K562 (cell line): ENCODE data around the gene ULK1. TPM values are rescaled to one million over a fixed set of nuclear protein-coding genes. Genes with fewer than 3 reads are reported as not detected.

ENCODE experiments used
- ATAC-seq: fragments of 200-7000 bp; cut with Tn5 transposase; 3 replicates; pipeline ENCODE4 v1.9.1; 2020; ENCODE audit warnings: moderate library complexity
- BruUV-seq: library from RNA; stranded (reverse); fragments of 400-500 nt; replicated peaks from 2 replicates; lab custom pipeline; 2021; lab: Mats Ljungman, UMichigan
- CTCF ChIA-PET: fragments of 300-600 bp; formaldehyde crosslinking; extraction: SDS; loops from one replicate; lab custom pipeline; 2021; ENCODE audit warnings: low intra/inter-chr PET ratio; lab: Yijun Ruan, JAX
- POLR2A ChIA-PET: fragments of 300-600, 350-650 bp; sonication (Branson Sonifier 250); formaldehyde crosslinking; extraction: SDS; loops from one replicate; lab custom pipeline; 2021; ENCODE audit warnings: antibody characterized with exemption, inconsistent platforms; lab: Yijun Ruan, JAX
- DNase-seq, 4 experiments: peaks; one replicate each; pipeline versions ENCODE4 v3.0.0 to v3.0.0-alpha.2; 2011 to 2018; ENCODE audit warnings: low spot score in 3 of 4, mixed read lengths in 3 of 4; ENCODE audit errors: extremely low read depth in 1 of 4
- FAIRE-seq: peaks from 2 replicates; lab custom pipeline; 2011; peaks lifted over from hg19 to GRCh38; lab: Jason Lieb, UNC
- H2AFZ ChIP-seq: 2 replicates; pipeline ENCODE4 v1.6.0; 2011; ENCODE audit warnings: low read depth, low read length, control low read depth, inconsistent platforms
- H3K27ac ChIP-seq: fragments of 200-600 bp; 3 replicates; pipeline ENCODE4 v1.8.0; 2011; ENCODE audit warnings: low read depth, mild to moderate bottlenecking, control low read depth, inconsistent platforms, low read length, moderate library complexity, mixed read lengths; ENCODE audit errors: extremely low read depth
- H3K27me3 ChIP-seq, 2 experiments: fragments of 300-600 bp in 1 of 2; 2 replicates in 1 of 2; 3 replicates in 1 of 2; pipeline versions ENCODE4 v1.6.0 to v1.8.0; 2011; ENCODE audit warnings: inconsistent platforms in 2 of 2, low read length in 2 of 2, mild to moderate bottlenecking in 1 of 2, mixed read lengths in 1 of 2, moderate library complexity in 1 of 2; ENCODE audit not compliant: control insufficient read depth in 2 of 2, insufficient read depth in 2 of 2
- H3K36me3 ChIP-seq: fragments of 300-600 bp; 3 replicates; pipeline ENCODE4 v1.8.0; 2011; ENCODE audit warnings: mild to moderate bottlenecking, low read length, inconsistent platforms; ENCODE audit not compliant: control insufficient read depth, insufficient read depth
- H3K4me1 ChIP-seq, 2 experiments: fragments of 200-600 bp in 1 of 2; replicated peaks in 1 of 2; 2 replicates in 1 of 2; 3 replicates in 1 of 2; pipeline versions ENCODE4 v1.5.1 to v1.8.0; 2011; ENCODE audit warnings: inconsistent platforms in 2 of 2, low read length in 2 of 2, mild to moderate bottlenecking in 1 of 2, mixed read lengths in 1 of 2, moderate library complexity in 1 of 2; ENCODE audit not compliant: control insufficient read depth in 2 of 2, insufficient read depth in 2 of 2
- H3K4me2 ChIP-seq: 2 replicates; pipeline ENCODE4 v1.6.1; 2011; ENCODE audit warnings: low read length, control low read depth, inconsistent platforms, mixed read lengths; ENCODE audit not compliant: insufficient read depth
- H3K4me3 ChIP-seq: fragments of 200-600 bp; sonication (generic), shearing (Covaris generic); 2 replicates; pipeline ENCODE4 v1.5.1; 2016; ENCODE audit warnings: control low read depth, inconsistent platforms
- H3K79me2 ChIP-seq: fragments of 200-600 bp; 3 replicates; pipeline ENCODE4 v1.8.0; 2011; ENCODE audit warnings: low read length, inconsistent platforms; ENCODE audit not compliant: control insufficient read depth, insufficient read depth
- H3K9ac ChIP-seq, 2 experiments: 2 replicates each; pipeline versions ENCODE4 v1.6.0 to v1.6.1; 2011; ENCODE audit warnings: low read depth in 2 of 2, low read length in 2 of 2, control low read depth in 1 of 2, inconsistent platforms in 1 of 2, mild to moderate bottlenecking in 1 of 2, mixed read lengths in 1 of 2; ENCODE audit not compliant: insufficient read depth in 1 of 2
- H3K9me1 ChIP-seq: one replicate; pipeline ENCODE4 v1.6.0; 2011; ENCODE audit warnings: inconsistent platforms, mild to moderate bottlenecking, low read length, moderate library complexity; ENCODE audit not compliant: control insufficient read depth, insufficient read depth
- H3K9me3 ChIP-seq: replicated peaks from 2 replicates; pipeline ENCODE4 v1.5.1; 2011; ENCODE audit warnings: low read depth, low read length, inconsistent platforms; ENCODE audit not compliant: control insufficient read depth, insufficient read depth
- H4K20me1 ChIP-seq: replicated peaks from 2 replicates; pipeline ENCODE4 v1.6.1; 2011; ENCODE audit warnings: low read length, inconsistent platforms, mixed read lengths; ENCODE audit not compliant: control insufficient read depth, insufficient read depth
- CREBBP ChIP-seq: IDR thresholded peaks from one replicate; pipeline ENCODE4 v1.6.1; 2012; ENCODE audit warnings: low read depth, mild to moderate bottlenecking, control low read depth, inconsistent platforms, low read length
- FOXO4 ChIP-seq: fragments of 450-650 bp; formaldehyde crosslinking; IDR thresholded peaks from 2 replicates; pipeline ENCODE4 v1.4.0; 2020; ENCODE audit warnings: mild to moderate bottlenecking, moderate library complexity
- KAT7 ChIP-seq: sonication (generic); formaldehyde crosslinking; IDR thresholded peaks from 2 replicates; pipeline ENCODE4 v1.8.0; 2022; ENCODE audit warnings: missing genetic modification reagents, mild to moderate bottlenecking, borderline replicate concordance
- MCM3 ChIP-seq: fragments of 450-650 bp; IDR thresholded peaks from 2 replicates; pipeline ENCODE4 v1.6.1; 2016
- NFE2 ChIP-seq: IDR thresholded peaks from 2 replicates; pipeline ENCODE4 v1.6.1; 2014; ENCODE audit warnings: antibody characterized with exemption, low read depth
- NFYB ChIP-seq: IDR thresholded peaks from 2 replicates; pipeline ENCODE4 v1.6.1; 2011; ENCODE audit warnings: mild to moderate bottlenecking, moderate library complexity; ENCODE audit not compliant: insufficient read length; ENCODE audit errors: extremely low read depth
- NR1H2 ChIP-seq: sonication (generic); formaldehyde crosslinking; IDR thresholded peaks from 2 replicates; pipeline ENCODE4 v1.4.0; 2020; ENCODE audit warnings: mild to moderate bottlenecking, missing genetic modification reagents
- POLR3G ChIP-seq: IDR thresholded peaks from 2 replicates; pipeline ENCODE4 v1.6.1; 2011; ENCODE audit not compliant: insufficient read length, insufficient replicate concordance; ENCODE audit errors: extremely low read depth
- RB1 ChIP-seq: fragments of 450-650 bp; IDR thresholded peaks from 2 replicates; pipeline ENCODE4 v1.6.1; 2017; ENCODE audit warnings: low read depth, mild to moderate bottlenecking
- SP2 ChIP-seq: IDR thresholded peaks from 2 replicates; pipeline ENCODE4 v1.6.1; 2011; ENCODE audit warnings: mild to moderate bottlenecking, low read depth, low read length, moderate library complexity; ENCODE audit not compliant: poor library complexity, severe bottlenecking; ENCODE audit errors: extremely low read depth
- SRSF3 ChIP-seq: fragments of 200-400 bp; formaldehyde crosslinking; IDR thresholded peaks from 2 replicates; pipeline ENCODE4 v1.6.1; 2016; ENCODE audit warnings: mild to moderate bottlenecking, low read length, moderate library complexity; ENCODE audit not compliant: insufficient read depth
- STAT5A ChIP-seq: IDR thresholded peaks from 2 replicates; pipeline ENCODE4 v1.6.1; 2012; ENCODE audit warnings: low read length, inconsistent platforms, borderline replicate concordance
- STAT6 ChIP-seq: sonication (generic); formaldehyde crosslinking; IDR thresholded peaks from 2 replicates; pipeline ENCODE4 v1.8.1; 2023; ENCODE audit warnings: mild to moderate bottlenecking, missing genetic modification reagents
- SUPT5H ChIP-seq: fragments of 450-650 bp; IDR thresholded peaks from 2 replicates; pipeline ENCODE4 v1.6.1; 2016
- TRIM28 ChIP-seq: fragments of 450-650 bp; IDR thresholded peaks from 2 replicates; pipeline ENCODE4 v1.6.1; 2017
- XRCC3 ChIP-seq: fragments of 450-650 bp; IDR thresholded peaks from 2 replicates; pipeline ENCODE4 v1.6.1; 2017; ENCODE audit warnings: mild to moderate bottlenecking, moderate library complexity
- ZNF121 ChIP-seq: sonication (generic); formaldehyde crosslinking; conservative IDR thresholded peaks from 2 replicates; pipeline ENCODE4 v1.8.0; 2022; ENCODE audit warnings: missing genetic modification reagents
- ZNF384 ChIP-seq: IDR thresholded peaks from 2 replicates; pipeline ENCODE4 v1.6.1; 2012; ENCODE audit warnings: low read depth, low read length, improper control_type of control experiment
- ZNF707 ChIP-seq: fragments of 250-450 bp; sonication (Bioruptor Pico); conservative IDR thresholded peaks from 2 replicates; pipeline ENCODE4 v1.8.0; 2022; ENCODE audit warnings: inconsistent platforms, mild to moderate bottlenecking, moderate library complexity
- ZNF766 ChIP-seq: fragments of 200-800 bp; sonication (Bioruptor generic); conservative IDR thresholded peaks from 2 replicates; pipeline ENCODE4 v1.6.1; 2016; ENCODE audit warnings: missing genetic modification characterization, missing compliant biosample characterization
- WGBS: fragments of 100-300 bp; shearing (Covaris generic); methylation state at CpG from one replicate; pipeline ENCODE4 v1.1.6; 2016; ENCODE audit warnings: low coverage, mixed read lengths; ENCODE audit not compliant: insufficient coverage; ENCODE audit errors: missing lambda C conversion rate; 5-methylcytosine and 5-hydroxymethylcytosine counted together
- in situ Hi-C: fragments of 300-500 bp; cut with MboI; formaldehyde crosslinking; loops from 4 replicates; pipeline ENCODE4 v1.15.0; 2018; ENCODE audit warnings: inconsistent platforms, mixed read lengths
- intact Hi-C: fragments of 100-400 bp; cut with micrococcal nuclease; formaldehyde crosslinking; loops from 2 replicates; pipeline ENCODE4 v1.14.2; 2022
- polyA plus RNA-seq, 8 experiments: library from polyadenylated mRNA; depleted of rRNA in 4 of 8; stranded (reverse) in 5 of 8; unstranded in 3 of 8; fragments of >200 nt; fragmentation: Nextera tagmentation in 2 of 8; fragmentation: Illumina TruSeq in 1 of 8; extraction: Ambion mirVana in 2 of 8; extraction: Trizol in 1 of 8; gene quantifications; 2 replicates each; pipeline versions ENCODE4 v1.2.1 to v1.2.3, GENCODE V29; 2011 to 2014; ENCODE audit warnings: inconsistent platforms in 1 of 8, missing spikeins in 1 of 8
- total RNA-seq, 7 experiments: library from RNA; depleted of rRNA in 6 of 7; stranded (reverse); fragments of >200 nt in 6 of 7; fragmentation: Illumina TruSeq in 2 of 7; extraction: Trizol in 2 of 7; gene quantifications; 2 replicates each; pipeline versions ENCODE4 v1.2.1 to v1.2.3, GENCODE V29; 2011 to 2021; ENCODE audit warnings: low replicate concordance in 1 of 7

The ULK1 gene
- total and polyA plus RNA-seq, 9 of the 15 experiments (the other 6 are each of a cell fraction or from before 2014, with no cell fraction given), result 0.15 to 29.4 (median 2.5) TPM

- peak overlapping the region; percentile 75 for H3K4me2 ChIP-seq
- ATAC-seq, result peak; percentile 92
- BruUV-seq, result TSS peak; percentile 96
- ChIA-PET POLR2A (interaction anchor here (0.6 to 3.2 kb wide), 9 partner anchors 8 to 388 kb away, joined by 3 to 11 read pairs (median 4); partner anchors contain the start of gene PUS1), CTCF (no interaction called here)
- in situ Hi-C loops, result no loop called here
- H3K9me3 ChIP-seq, result no peaks in the 10 kb centered on the region
- peak; percentile 94 for FAIRE-seq
- peak overlapping the region; percentile 89 for H2AFZ ChIP-seq
- whole genome bisulfite sequencing, result 16% methylated on average over 21 of the region's 22 CpGs
- H4K20me1 ChIP-seq, result no peaks in the 10 kb centered on the region
- peak overlapping the region; percentile 17; the same call in 1 of the 2 replicates for H3K4me3 ChIP-seq
- H3K36me3 ChIP-seq, result no peaks in the 10 kb centered on the region
- H3K9ac ChIP-seq, result peak overlapping the region; percentile 80 to 92
- intact Hi-C loops, result loop anchor here (1.0 to 2.0 kb wide), 2 partner anchors 34 to 68 kb away; partner anchors contain the start of gene ULK1
- H3K9me1 ChIP-seq, result no peaks in the 10 kb centered on the region
- H3K27ac ChIP-seq, result peak overlapping the region; percentile 84
- H3K27me3 ChIP-seq, result no peaks in the 10 kb centered on the region
- DNase-seq, result peak; percentile 66 to 89 (median 74)
- no peaks in the 10 kb centered on the region for H3K79me2 ChIP-seq
- H3K4me1 ChIP-seq, result peaks cover 26 to 58% of the 10 kb centered on the region in 2 experiments; a peak in 4 of 5 replicates
- TF ChIP-seq MCM3 (no peak), ZNF384 (no peak), RB1 (peak; percentile 44; the same call in 1 of the 2 replicates), TRIM28 (peak; percentile 70; the same call in 1 of the 2 replicates), NR1H2 (CRISPR knock-in tag) (no peak), SP2 (no peak), XRCC3 (no peak), NFE2 (peak; percentile 94), KAT7 (CRISPR knock-in tag) (no peak), POLR3G (no peak), FOXO4 (CRISPR knock-in tag) (no peak), NFYB (no peak), STAT5A (no peak), ZNF766 (CRISPR knock-in tag) (peak; percentile 82), STAT6 (CRISPR knock-in tag) (no peak), CREBBP (no peak), SRSF3 (0 out of 2 replicates have a peak, but pooled peaks have one; percentile 24), ZNF121 (no peak), ZNF707 (CRISPR knock-in tag) (no peak), SUPT5H (0 out of 2 replicates have a peak, but pooled peaks have one; percentile 38)
Measured at GRCh38 chr12:131860472-131861260, 33.8 kb upstream of the ULK1 start.
